Measurements from ENCODE around the gene TNRC6B.

DNA sequence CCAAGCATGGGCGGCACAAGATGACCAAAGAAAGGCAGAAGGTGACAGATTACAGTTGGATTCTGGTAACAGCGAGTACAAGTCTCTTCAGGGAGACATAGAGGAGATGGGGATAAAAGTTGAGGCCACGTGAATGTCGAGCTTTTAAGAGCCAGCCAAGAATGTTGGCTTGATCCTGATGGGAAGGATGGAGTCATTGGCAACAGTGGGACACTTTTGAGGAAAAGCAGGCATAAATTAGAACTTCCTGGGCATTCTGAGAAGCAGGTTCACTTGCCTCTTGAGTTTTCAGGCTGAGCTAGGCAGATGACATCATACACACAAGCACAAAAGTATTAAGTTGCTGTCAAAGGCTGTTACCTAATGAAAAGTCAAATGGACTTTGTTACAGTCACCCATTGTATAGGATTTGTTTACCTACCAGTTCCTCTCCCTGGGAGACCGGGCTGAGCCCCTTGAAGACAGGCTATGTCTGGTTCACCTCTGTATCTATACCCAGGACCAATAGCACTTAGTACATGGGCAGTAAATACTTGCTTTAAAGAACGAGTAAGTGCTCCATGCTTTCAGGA, 41.1 kb downstream of the TNRC6B start:
- TF ChIP-seq ZNF121 (CRISPR knock-in tag; IDR thresholded peaks at IDR 0.05), result no peak
- TF ChIP-seq NR3C1 (CRISPR knock-in tag; conservative IDR thresholded peaks at IDR 0.05; ENCODE audit: low read depth), result no peak
- no peak for TF ChIP-seq CBFB (CRISPR knock-in tag; IDR thresholded peaks at IDR 0.05; ENCODE audit: low read depth)
- no peak for TF ChIP-seq GABPB1 (CRISPR knock-in tag; IDR thresholded peaks at IDR 0.05)
- TF ChIP-seq, protein P1, sequence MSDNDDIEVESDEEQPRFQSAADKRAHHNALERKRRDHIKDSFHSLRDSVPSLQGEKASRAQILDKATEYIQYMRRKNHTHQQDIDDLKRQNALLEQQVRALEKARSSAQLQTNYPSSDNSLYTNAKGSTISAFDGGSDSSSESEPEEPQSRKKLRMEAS (CRISPR knock-in tag; IDR thresholded peaks at IDR 0.05), result no peak
- TF ChIP-seq, protein P2, sequence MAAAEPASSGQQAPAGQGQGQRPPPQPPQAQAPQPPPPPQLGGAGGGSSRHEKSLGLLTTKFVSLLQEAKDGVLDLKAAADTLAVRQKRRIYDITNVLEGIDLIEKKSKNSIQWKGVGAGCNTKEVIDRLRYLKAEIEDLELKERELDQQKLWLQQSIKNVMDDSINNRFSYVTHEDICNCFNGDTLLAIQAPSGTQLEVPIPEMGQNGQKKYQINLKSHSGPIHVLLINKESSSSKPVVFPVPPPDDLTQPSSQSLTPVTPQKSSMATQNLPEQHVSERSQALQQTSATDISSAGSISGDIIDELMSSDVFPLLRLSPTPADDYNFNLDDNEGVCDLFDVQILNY (CRISPR knock-in tag; IDR thresholded peaks at IDR 0.05), result no peak
